MCF 10A (cell line): ENCODE data around the gene THBD. TPM values are rescaled to one million over a fixed set of nuclear protein-coding genes. Genes with fewer than 3 reads are reported as not detected.

Experiments
- BruUV-seq: library from RNA; stranded (reverse); fragments of 400-500 nt; replicated peaks from 2 replicates; lab custom pipeline; 2021; lab: Mats Ljungman, UMichigan
- CTCF ChIA-PET: fragments of 300-600 bp; sonication (Branson Sonifier 250); formaldehyde crosslinking; extraction: SDS; loops from one replicate; lab custom pipeline; 2021; ENCODE audit warnings: antibody characterized with exemption, inconsistent platforms; lab: Yijun Ruan, JAX
- POLR2A ChIA-PET: fragments of 300-600, 350-650 bp; sonication (Branson Sonifier 250); formaldehyde crosslinking; extraction: SDS; loops from one replicate; lab custom pipeline; 2020; ENCODE audit warnings: antibody characterized with exemption, inconsistent platforms; lab: Yijun Ruan, JAX
- DNase-seq: peaks from one replicate; pipeline ENCODE4 v3.0.0-alpha.2; 2018; ENCODE audit not compliant: unreplicated experiment
- H3K27ac Mint-ChIP-seq: one replicate; pipeline ENCODE4 v1.8.0; 2022; ENCODE audit warnings: mild to moderate bottlenecking, low read depth, mixed read lengths; ENCODE audit not compliant: unreplicated experiment
- H3K27me3 Mint-ChIP-seq: one replicate; pipeline ENCODE4 v1.8.0; 2022; ENCODE audit warnings: mixed read lengths; ENCODE audit not compliant: insufficient read depth, unreplicated experiment
- H3K36me3 Mint-ChIP-seq: one replicate; pipeline ENCODE4 v1.8.0; 2022; ENCODE audit warnings: mild to moderate bottlenecking, moderate library complexity, mixed read lengths; ENCODE audit not compliant: insufficient read depth, unreplicated experiment
- H3K4me1 Mint-ChIP-seq: one replicate; pipeline ENCODE4 v1.8.0; 2022; ENCODE audit warnings: mixed read lengths; ENCODE audit not compliant: insufficient read depth, unreplicated experiment
- H3K4me3 Mint-ChIP-seq: one replicate; pipeline ENCODE4 v1.8.0; 2022; ENCODE audit warnings: mild to moderate bottlenecking, moderate library complexity, mixed read lengths; ENCODE audit not compliant: unreplicated experiment
- H3K9me3 Mint-ChIP-seq: one replicate; pipeline ENCODE4 v1.8.0; 2022; ENCODE audit warnings: mixed read lengths; ENCODE audit not compliant: unreplicated experiment
- intact Hi-C: fragments of 100-400 bp; cut with micrococcal nuclease; formaldehyde crosslinking; loops from 2 replicates; pipeline ENCODE4 v1.14.1; 2022
- total RNA-seq: library from RNA; stranded (reverse); gene quantifications from 2 replicates; pipeline ENCODE4 v1.2.3, GENCODE V29; 2022
- TF ChIP-seq, protein P1 (sequence below): fragments of 200-600 bp; IDR thresholded peaks from one replicate; pipeline ENCODE4 v1.8.0; 2022; ENCODE audit warnings: antibody characterized with exemption, mild to moderate bottlenecking; ENCODE audit not compliant: unreplicated experiment

THBD gene
- total RNA-seq, 1 experiment from 2014 or later = 15.4 TPM

DNA sequence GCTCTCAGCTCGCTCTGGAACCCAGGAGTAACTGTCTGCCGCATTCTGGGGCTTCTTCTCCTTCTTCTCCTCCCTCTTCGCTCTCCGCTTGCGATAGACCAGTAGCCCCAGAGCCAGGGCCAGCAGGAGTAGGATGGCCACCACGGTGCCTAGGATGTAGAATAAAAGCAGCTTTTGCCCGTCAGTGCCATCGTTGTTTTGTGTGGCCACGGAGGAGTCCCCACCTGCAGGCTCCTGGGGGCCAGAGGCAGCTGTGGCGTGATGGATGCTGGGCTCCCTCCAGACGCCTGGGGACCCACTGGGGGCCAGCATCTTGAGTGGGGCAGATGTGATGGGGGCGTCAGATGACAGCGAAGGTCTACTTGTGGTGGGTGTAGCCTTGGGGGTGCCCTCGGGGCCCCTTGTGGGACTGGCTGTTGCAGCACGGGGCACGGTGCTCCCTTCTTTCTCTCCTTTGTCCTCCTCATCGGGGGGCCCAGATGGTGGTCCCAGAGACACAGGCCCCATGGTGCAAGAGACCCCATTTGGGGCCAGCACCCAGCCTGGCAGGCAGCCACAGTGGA, 34.9 kb upstream of the THBD start:
- intact Hi-C loops = no loop called here
- no peak overlapping the region for H3K4me3 Mint-ChIP-seq
- H3K4me1 Mint-ChIP-seq = peaks cover 5% of the 10 kb centered on the region
- no peak for DNase-seq
- no peak overlapping the region for H3K27ac Mint-ChIP-seq
- H3K27me3 Mint-ChIP-seq = no peaks in the 10 kb centered on the region
- CTCF ChIA-PET = interaction anchor here (0.9 kb wide), 1 partner anchor 11 kb away, joined by 4 read pairs; no protein-coding TSS in a partner anchor
- TF ChIP-seq, protein P1, sequence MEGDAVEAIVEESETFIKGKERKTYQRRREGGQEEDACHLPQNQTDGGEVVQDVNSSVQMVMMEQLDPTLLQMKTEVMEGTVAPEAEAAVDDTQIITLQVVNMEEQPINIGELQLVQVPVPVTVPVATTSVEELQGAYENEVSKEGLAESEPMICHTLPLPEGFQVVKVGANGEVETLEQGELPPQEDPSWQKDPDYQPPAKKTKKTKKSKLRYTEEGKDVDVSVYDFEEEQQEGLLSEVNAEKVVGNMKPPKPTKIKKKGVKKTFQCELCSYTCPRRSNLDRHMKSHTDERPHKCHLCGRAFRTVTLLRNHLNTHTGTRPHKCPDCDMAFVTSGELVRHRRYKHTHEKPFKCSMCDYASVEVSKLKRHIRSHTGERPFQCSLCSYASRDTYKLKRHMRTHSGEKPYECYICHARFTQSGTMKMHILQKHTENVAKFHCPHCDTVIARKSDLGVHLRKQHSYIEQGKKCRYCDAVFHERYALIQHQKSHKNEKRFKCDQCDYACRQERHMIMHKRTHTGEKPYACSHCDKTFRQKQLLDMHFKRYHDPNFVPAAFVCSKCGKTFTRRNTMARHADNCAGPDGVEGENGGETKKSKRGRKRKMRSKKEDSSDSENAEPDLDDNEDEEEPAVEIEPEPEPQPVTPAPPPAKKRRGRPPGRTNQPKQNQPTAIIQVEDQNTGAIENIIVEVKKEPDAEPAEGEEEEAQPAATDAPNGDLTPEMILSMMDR = no peak
- POLR2A ChIA-PET = interaction anchor here (1.5 kb wide), 1 partner anchor 12 kb away, joined by 4 read pairs; no protein-coding TSS in a partner anchor
- no TSS peak for BruUV-seq
- H3K9me3 Mint-ChIP-seq = no peaks in the 10 kb centered on the region
- no peaks in the 10 kb centered on the region for H3K36me3 Mint-ChIP-seq

DNA sequence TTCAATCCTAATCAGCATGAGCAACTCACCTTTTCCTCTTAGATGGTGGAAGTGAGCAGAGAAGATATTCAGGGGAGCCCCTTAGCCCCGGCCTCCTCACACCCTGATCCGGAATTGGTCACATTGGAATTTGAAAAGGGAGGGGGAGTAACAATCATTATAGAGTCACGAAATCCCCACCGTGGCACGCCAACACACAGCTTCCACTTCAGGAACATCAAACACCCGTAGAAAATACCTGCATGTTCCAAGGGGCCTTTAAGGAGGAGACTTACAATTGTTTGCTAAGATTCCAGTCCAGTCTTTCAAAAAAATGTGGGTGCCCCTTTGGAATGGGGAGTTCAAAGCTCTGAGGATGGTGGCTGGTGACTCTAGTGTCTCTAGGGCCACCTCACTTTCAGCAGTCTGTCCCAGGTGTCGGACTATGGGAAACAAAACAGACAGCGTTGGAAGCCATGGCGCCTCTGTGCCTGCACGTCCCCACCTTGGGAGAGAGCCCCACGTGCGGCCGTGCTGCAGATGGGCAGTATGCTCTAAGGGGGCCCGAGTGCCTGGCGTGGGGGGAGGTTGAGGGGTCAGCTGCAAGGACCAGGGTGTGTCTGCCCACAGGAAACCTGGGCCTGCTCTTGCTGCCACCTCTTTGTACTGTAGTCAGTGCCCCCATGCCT, 34.2 kb upstream of the THBD start:
- no peaks in the 10 kb centered on the region for H3K27me3 Mint-ChIP-seq
- no peaks in the 10 kb centered on the region for H3K36me3 Mint-ChIP-seq
- CTCF ChIA-PET = interaction anchor here (0.7 to 1.0 kb wide), 2 partner anchors 33 to 152 kb away, joined by 3 read pairs; no protein-coding TSS in a partner anchor

DNA sequence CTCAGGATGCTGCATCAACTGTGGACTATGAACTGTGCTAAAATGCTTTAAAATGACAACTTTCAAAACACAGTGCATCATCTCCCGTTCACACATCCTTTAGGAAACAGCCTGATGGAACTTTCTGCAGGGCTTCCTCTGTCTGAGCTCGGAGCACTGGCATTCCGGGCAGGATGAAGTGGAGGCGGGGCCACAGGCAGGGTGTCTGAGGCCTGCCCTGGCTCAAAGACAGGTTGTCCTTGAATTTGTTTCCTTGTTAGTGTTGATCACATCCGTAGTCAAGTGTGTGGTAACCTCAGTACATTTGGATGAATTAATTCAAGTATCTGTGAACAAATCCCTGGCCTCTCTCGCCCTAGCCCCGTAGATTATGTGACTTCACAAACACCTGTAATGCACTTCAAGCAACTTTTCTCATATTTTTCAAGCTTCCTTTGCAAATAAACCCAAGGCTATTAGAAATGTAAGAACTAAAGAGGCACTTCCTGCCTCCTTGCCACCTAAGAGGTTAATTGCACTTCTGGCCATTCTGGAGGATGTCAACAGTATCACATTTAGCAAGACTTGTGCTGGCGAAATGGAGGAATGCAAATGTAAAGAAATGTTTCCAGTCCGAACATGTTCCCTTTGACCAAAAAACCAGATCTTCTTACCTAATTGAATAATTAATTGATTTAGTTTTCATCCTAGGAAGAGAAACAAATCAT, 33.5 kb upstream of the THBD start:
- Mint-ChIP-seq H3K4me1 (peaks cover 15% of the 10 kb centered on the region), H3K9me3 (no peaks in the 10 kb centered on the region), H3K36me3 (no peaks in the 10 kb centered on the region), H3K27ac (no peak overlapping the region), H3K27me3 (no peaks in the 10 kb centered on the region), H3K4me3 (no peak overlapping the region)
- CTCF ChIA-PET = interaction anchor here (0.7 to 1.0 kb wide), 3 partner anchors 33 to 153 kb away, joined by 3 read pairs; no protein-coding TSS in a partner anchor
- TF ChIP-seq, protein P1 = no peak
- no peak for DNase-seq
- intact Hi-C loops = no loop called here
- POLR2A ChIA-PET = interaction anchor here (0.6 to 1.5 kb wide), 6 partner anchors 18 to 267 kb away, joined by 3 to 6 read pairs (median 3); partner anchors contain the start of gene NXT1
- no TSS peak for BruUV-seq

More for the DNA sequence above, 34.2 kb upstream of the THBD start:
- intact Hi-C loops = no loop called here
- TF ChIP-seq, protein P1 = no peak
- POLR2A ChIA-PET = interaction anchor here (0.7 to 1.5 kb wide), 3 partner anchors 17 to 267 kb away, joined by 3 to 6 read pairs (median 4); partner anchors contain the start of gene NXT1
- no peak overlapping the region for H3K27ac Mint-ChIP-seq
- H3K9me3 Mint-ChIP-seq = no peaks in the 10 kb centered on the region
- peaks cover 8% of the 10 kb centered on the region for H3K4me1 Mint-ChIP-seq
- H3K4me3 Mint-ChIP-seq = no peak overlapping the region
- no TSS peak for BruUV-seq
- no peak for DNase-seq
